MCF 10A (cell line): ENCODE data around the gene SGIP1. TPM values are rescaled to one million over a fixed set of nuclear protein-coding genes. Genes with fewer than 3 reads are reported as not detected.

Source experiments
- BruUV-seq: library from RNA; stranded (reverse); fragments of 400-500 nt; replicated peaks from 2 replicates; lab custom pipeline; 2021; lab: Mats Ljungman, UMichigan
- CTCF ChIA-PET: fragments of 300-600 bp; sonication (Branson Sonifier 250); formaldehyde crosslinking; extraction: SDS; loops from one replicate; lab custom pipeline; 2021; ENCODE audit warnings: antibody characterized with exemption, inconsistent platforms; lab: Yijun Ruan, JAX
- POLR2A ChIA-PET: fragments of 300-600, 350-650 bp; sonication (Branson Sonifier 250); formaldehyde crosslinking; extraction: SDS; loops from one replicate; lab custom pipeline; 2020; ENCODE audit warnings: antibody characterized with exemption, inconsistent platforms; lab: Yijun Ruan, JAX
- DNase-seq: peaks from one replicate; pipeline ENCODE4 v3.0.0-alpha.2; 2018; ENCODE audit not compliant: unreplicated experiment
- H3K27ac Mint-ChIP-seq: one replicate; pipeline ENCODE4 v1.8.0; 2022; ENCODE audit warnings: mild to moderate bottlenecking, low read depth, mixed read lengths; ENCODE audit not compliant: unreplicated experiment
- H3K27me3 Mint-ChIP-seq: one replicate; pipeline ENCODE4 v1.8.0; 2022; ENCODE audit warnings: mixed read lengths; ENCODE audit not compliant: insufficient read depth, unreplicated experiment
- H3K36me3 Mint-ChIP-seq: one replicate; pipeline ENCODE4 v1.8.0; 2022; ENCODE audit warnings: mild to moderate bottlenecking, moderate library complexity, mixed read lengths; ENCODE audit not compliant: insufficient read depth, unreplicated experiment
- H3K4me1 Mint-ChIP-seq: one replicate; pipeline ENCODE4 v1.8.0; 2022; ENCODE audit warnings: mixed read lengths; ENCODE audit not compliant: insufficient read depth, unreplicated experiment
- H3K4me3 Mint-ChIP-seq: one replicate; pipeline ENCODE4 v1.8.0; 2022; ENCODE audit warnings: mild to moderate bottlenecking, moderate library complexity, mixed read lengths; ENCODE audit not compliant: unreplicated experiment
- H3K9me3 Mint-ChIP-seq: one replicate; pipeline ENCODE4 v1.8.0; 2022; ENCODE audit warnings: mixed read lengths; ENCODE audit not compliant: unreplicated experiment
- intact Hi-C: fragments of 100-400 bp; cut with micrococcal nuclease; formaldehyde crosslinking; loops from 2 replicates; pipeline ENCODE4 v1.14.1; 2022
- total RNA-seq: library from RNA; stranded (reverse); gene quantifications from 2 replicates; pipeline ENCODE4 v1.2.3, GENCODE V29; 2022
- TF ChIP-seq, protein P1 (sequence below): fragments of 200-600 bp; IDR thresholded peaks from one replicate; pipeline ENCODE4 v1.8.0; 2022; ENCODE audit warnings: antibody characterized with exemption, mild to moderate bottlenecking; ENCODE audit not compliant: unreplicated experiment

The SGIP1 gene
- total RNA-seq, 1 experiment from 2014 or later: not detected

GRCh38 chr1:66648901-66649595 is 115.1 kb downstream of the SGIP1 start:
- H3K27ac Mint-ChIP-seq: no peak overlapping the region
- no peaks in the 10 kb centered on the region for H3K36me3 Mint-ChIP-seq
- intact Hi-C loops: no loop called here
- H3K9me3 Mint-ChIP-seq: no peaks in the 10 kb centered on the region
- H3K4me3 Mint-ChIP-seq: no peak overlapping the region
- DNase-seq: no peak
- no peaks in the 10 kb centered on the region for H3K4me1 Mint-ChIP-seq
- ChIA-PET POLR2A (no interaction called here), CTCF (interaction anchor here (0.6 kb wide), 1 partner anchor 495 kb away, joined by 3 read pairs; no protein-coding TSS in a partner anchor)
- no peaks in the 10 kb centered on the region for H3K27me3 Mint-ChIP-seq
- TF ChIP-seq, protein P1, sequence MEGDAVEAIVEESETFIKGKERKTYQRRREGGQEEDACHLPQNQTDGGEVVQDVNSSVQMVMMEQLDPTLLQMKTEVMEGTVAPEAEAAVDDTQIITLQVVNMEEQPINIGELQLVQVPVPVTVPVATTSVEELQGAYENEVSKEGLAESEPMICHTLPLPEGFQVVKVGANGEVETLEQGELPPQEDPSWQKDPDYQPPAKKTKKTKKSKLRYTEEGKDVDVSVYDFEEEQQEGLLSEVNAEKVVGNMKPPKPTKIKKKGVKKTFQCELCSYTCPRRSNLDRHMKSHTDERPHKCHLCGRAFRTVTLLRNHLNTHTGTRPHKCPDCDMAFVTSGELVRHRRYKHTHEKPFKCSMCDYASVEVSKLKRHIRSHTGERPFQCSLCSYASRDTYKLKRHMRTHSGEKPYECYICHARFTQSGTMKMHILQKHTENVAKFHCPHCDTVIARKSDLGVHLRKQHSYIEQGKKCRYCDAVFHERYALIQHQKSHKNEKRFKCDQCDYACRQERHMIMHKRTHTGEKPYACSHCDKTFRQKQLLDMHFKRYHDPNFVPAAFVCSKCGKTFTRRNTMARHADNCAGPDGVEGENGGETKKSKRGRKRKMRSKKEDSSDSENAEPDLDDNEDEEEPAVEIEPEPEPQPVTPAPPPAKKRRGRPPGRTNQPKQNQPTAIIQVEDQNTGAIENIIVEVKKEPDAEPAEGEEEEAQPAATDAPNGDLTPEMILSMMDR: no peak
- no TSS peak for BruUV-seq

DNA sequence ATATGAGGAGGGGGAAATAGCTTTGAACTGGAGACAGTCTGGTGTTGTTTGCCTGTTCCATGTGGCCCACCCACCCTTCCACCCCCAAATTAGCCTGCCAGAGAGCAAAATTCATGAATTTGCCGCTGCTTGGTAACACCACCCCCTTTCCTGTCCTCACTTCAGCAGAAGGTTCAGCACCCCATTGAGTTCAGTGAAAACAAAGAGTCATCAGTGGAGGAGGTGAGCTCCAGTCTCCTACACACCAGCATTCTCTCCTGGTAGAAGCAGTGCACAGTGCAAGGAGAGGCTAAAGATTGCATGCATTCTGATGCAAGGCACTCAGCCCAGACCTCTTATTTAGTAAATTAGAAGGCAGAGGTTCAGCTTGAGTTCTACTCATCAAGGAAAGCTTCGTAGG is 118.6 kb downstream of the SGIP1 start:
- Mint-ChIP-seq H3K4me3 (no peak overlapping the region), H3K36me3 (no peaks in the 10 kb centered on the region), H3K27me3 (no peaks in the 10 kb centered on the region), H3K4me1 (no peaks in the 10 kb centered on the region), H3K9me3 (no peaks in the 10 kb centered on the region), H3K27ac (no peak overlapping the region)
- CTCF ChIA-PET: no interaction called here
- no peak for DNase-seq
- POLR2A ChIA-PET: no interaction called here
- TF ChIP-seq, protein P1: no peak
- BruUV-seq: no TSS peak
- intact Hi-C loops: no loop called here

DNA sequence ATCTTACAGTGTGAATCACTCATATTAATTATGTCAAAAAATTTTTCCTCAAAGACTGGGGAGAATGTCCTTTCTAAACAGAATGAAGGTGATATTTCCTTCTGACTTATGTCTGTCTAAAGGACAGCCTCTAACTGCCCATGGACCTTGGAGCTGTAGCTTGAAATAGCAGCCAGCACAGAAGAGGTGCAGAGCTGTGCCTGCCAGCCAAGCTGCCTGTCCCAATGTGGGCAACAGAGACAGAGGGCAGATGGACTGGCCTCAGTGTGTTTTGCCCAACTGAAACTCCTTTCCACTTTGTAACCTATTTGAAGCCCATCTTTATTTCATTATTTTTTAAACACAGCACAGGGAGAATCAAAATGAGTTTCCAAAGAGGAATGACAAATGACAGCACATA is 120.7 kb downstream of the SGIP1 start:
- no peak overlapping the region for H3K4me3 Mint-ChIP-seq
- CTCF ChIA-PET: no interaction called here
- H3K9me3 Mint-ChIP-seq: no peaks in the 10 kb centered on the region
- H3K4me1 Mint-ChIP-seq: no peaks in the 10 kb centered on the region
- intact Hi-C loops: no loop called here
- no peaks in the 10 kb centered on the region for H3K27me3 Mint-ChIP-seq
- no peak overlapping the region for H3K27ac Mint-ChIP-seq
- no TSS peak for BruUV-seq
- H3K36me3 Mint-ChIP-seq: no peaks in the 10 kb centered on the region
- POLR2A ChIA-PET: no interaction called here
- TF ChIP-seq, protein P1: no peak
- no peak for DNase-seq

DNA sequence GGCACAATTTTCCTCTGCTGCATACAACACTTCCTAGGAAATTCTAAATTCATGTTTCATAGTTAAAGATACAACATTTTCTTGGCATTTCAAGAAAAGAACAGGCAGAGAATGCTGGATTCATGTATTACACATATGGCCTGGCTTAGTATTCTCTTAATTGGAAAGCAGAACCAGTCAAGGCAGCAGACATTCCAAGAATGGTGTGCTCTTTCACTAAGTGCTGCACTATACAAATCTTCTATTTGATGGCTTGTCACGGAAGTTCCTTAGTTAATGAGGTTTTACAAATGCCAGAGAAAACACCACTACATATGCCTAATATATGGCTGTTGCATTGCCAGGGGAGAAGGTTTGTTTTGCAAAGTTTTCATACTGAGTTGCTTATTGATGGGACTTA is 137.5 kb downstream of the SGIP1 start:
- Mint-ChIP-seq H3K27ac (no peak overlapping the region), H3K4me3 (no peak overlapping the region), H3K27me3 (no peaks in the 10 kb centered on the region), H3K9me3 (no peaks in the 10 kb centered on the region), H3K36me3 (no peaks in the 10 kb centered on the region), H3K4me1 (peaks cover under 1% of the 10 kb centered on the region)
- intact Hi-C loops: no loop called here
- no peak for DNase-seq
- ChIA-PET POLR2A (no interaction called here), CTCF (no interaction called here)
- no TSS peak for BruUV-seq
- TF ChIP-seq, protein P1: no peak
